Astrocyte (in vitro differentiated cells and primary cell): ENCODE results near the gene ATG16L1.

Experiments
- CTCF ChIP-seq: IDR thresholded peaks from 2 replicates; pipeline ENCODE4 v1.5.1; 2011; ENCODE audit warnings: low read depth, mild to moderate bottlenecking, inconsistent platforms, low read length, moderate library complexity; ENCODE audit not compliant: insufficient read depth
- EZH2 ChIP-seq: IDR thresholded peaks from 2 replicates; pipeline ENCODE4 v1.6.1; 2012; ENCODE audit warnings: mild to moderate bottlenecking, low read length, inconsistent platforms; ENCODE audit not compliant: insufficient read depth

- TF ChIP-seq EZH2 (no peak), CTCF (no peak)
Observed at GRCh38 chr2:233281992-233282603, 30.6 kb downstream of the ATG16L1 start.
